CD4-positive, alpha-beta memory T cell (primary cell): ENCODE results near the gene SESN3. TPM values are rescaled to one million over a fixed set of nuclear protein-coding genes. Genes with fewer than 3 reads are reported as not detected.

Experiments
- CTCF ChIA-PET: fragments of 350-600 bp; sonication (Branson Sonifier 250); formaldehyde crosslinking; loops from one replicate; lab custom pipeline; 2021; ENCODE audit warnings: inconsistent platforms; ENCODE audit not compliant: partially characterized antibody; lab: Charles Lee
- POLR2A ChIA-PET: fragments of 350-600 bp; sonication (Branson Sonifier 250); formaldehyde crosslinking; loops from one replicate; lab custom pipeline; 2021; ENCODE audit not compliant: partially characterized antibody; lab: Charles Lee
- DNase-seq, 5 donors: peaks; one replicate each; pipeline versions ENCODE4 v3.0.0 to v3.0.0-alpha.2; 2020 to 2022; ENCODE audit warnings: mixed read lengths in 1 of 5
- H3K27ac ChIP-seq: one replicate; pipeline ENCODE4 v1.7.0; 2013; ENCODE audit warnings: low read depth, low read length
- H3K27me3 ChIP-seq: 2 replicates; pipeline ENCODE4 v1.7.0; 2013; ENCODE audit warnings: mild to moderate bottlenecking, low read length, moderate library complexity; ENCODE audit not compliant: insufficient read depth
- H3K36me3 ChIP-seq: 2 replicates; pipeline ENCODE4 v1.7.0; 2013; ENCODE audit warnings: mild to moderate bottlenecking, low read length, moderate library complexity; ENCODE audit not compliant: insufficient read depth
- H3K4me1 ChIP-seq: 2 replicates; pipeline ENCODE4 v1.7.0; 2013; ENCODE audit warnings: mild to moderate bottlenecking, low read length, moderate library complexity; ENCODE audit not compliant: insufficient read depth
- H3K4me3 ChIP-seq, 2 donors: one replicate each; pipeline ENCODE4 v1.7.0; 2013; ENCODE audit warnings: low read length in 2 of 2, mild to moderate bottlenecking in 1 of 2
- H3K9me3 ChIP-seq, 2 donors: one replicate each; pipeline ENCODE4 v1.7.0; 2013; ENCODE audit warnings: low read length in 2 of 2, control low read depth in 1 of 2; ENCODE audit not compliant: control insufficient read depth in 1 of 2
- H3K27ac Mint-ChIP-seq, 7 donors: one replicate each; pipeline ENCODE4 v1.8.0; 2020 to 2021; ENCODE audit warnings: mixed read lengths in 7 of 7, mild to moderate bottlenecking in 6 of 7, inconsistent platforms in 3 of 7, moderate library complexity in 3 of 7
- H3K27me3 Mint-ChIP-seq, 2 donors: one replicate each; pipeline ENCODE4 v1.8.0; 2020 to 2021; ENCODE audit warnings: mixed read lengths in 2 of 2
- H3K36me3 Mint-ChIP-seq, 2 donors: one replicate each; pipeline ENCODE4 v1.8.0; 2020 to 2021; ENCODE audit warnings: mixed read lengths in 2 of 2, inconsistent platforms in 1 of 2, mild to moderate bottlenecking in 1 of 2
- H3K4me1 Mint-ChIP-seq, 4 donors: one replicate each; pipeline ENCODE4 v1.8.0; 2020 to 2021; ENCODE audit warnings: mixed read lengths in 4 of 4, mild to moderate bottlenecking in 1 of 4
- H3K4me3 Mint-ChIP-seq, 8 donors: one replicate each; pipeline ENCODE4 v1.8.0; 2020 to 2021; ENCODE audit warnings: mixed read lengths in 8 of 8, mild to moderate bottlenecking in 7 of 8, moderate library complexity in 6 of 8, inconsistent platforms in 3 of 8
- H3K9me3 Mint-ChIP-seq, 8 donors: one replicate each; pipeline ENCODE4 v1.8.0; 2020 to 2021; ENCODE audit warnings: mixed read lengths in 8 of 8, mild to moderate bottlenecking in 5 of 8, inconsistent platforms in 3 of 8, moderate library complexity in 1 of 8
- intact Hi-C: fragments of 100-400 bp; cut with micrococcal nuclease; formaldehyde crosslinking; loops from one replicate; pipeline ENCODE4 v1.15.1; 2023
- polyA plus RNA-seq, 2 donors: library from polyadenylated mRNA; unstranded; fragments of 300-500 nt; fragmentation: Illumina TruSeq; gene quantifications; one replicate each; pipeline ENCODE4 v1.2.3, GENCODE V29; 2021
- total RNA-seq, 2 experiments: library from RNA; stranded (reverse); gene quantifications; one replicate each; pipeline ENCODE4 v1.2.3, GENCODE V29; 2021

SESN3 gene
- total and polyA plus RNA-seq, 4 experiments from 2014 or later, result 1.8 to 211 (median 104) TPM

DNA sequence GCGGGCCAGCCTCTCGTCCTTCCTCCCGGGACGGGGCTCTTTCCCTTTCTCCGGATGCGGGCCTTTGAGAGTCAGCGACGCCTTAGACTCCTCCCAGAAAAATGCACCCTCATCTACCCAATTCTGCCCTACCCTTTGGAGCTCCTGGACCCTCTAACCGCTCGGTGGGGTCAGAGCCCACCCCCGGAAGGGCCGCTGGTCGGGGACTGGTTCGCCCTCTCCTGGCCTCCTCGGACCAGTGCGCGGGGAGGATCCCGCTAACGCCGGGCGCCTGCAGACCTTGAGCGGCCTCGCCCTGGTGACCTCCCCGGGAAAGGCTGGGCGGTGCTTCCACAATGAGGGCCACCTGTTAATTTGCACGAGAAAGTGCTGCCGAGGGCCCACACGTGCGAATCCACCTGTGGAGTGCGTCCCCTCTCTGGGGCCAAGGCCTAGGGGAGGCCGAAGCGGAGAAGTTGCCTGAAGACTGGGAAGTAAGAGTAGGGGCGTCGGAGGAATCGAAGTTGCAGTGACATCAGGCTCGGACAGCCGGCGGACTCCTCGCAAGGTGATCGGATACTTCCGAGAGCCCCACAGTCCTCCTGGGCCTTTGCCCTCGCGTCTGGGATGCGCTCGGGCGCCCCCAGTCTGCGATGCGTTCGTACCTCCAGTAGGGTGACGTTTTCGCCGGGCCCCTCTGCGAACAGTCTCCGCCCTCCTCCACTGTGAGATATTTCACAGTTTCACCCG, 79.9 kb downstream of the SESN3 start:
- H3K9me3 ChIP-seq, result no peaks in the 10 kb centered on the region
- ChIA-PET POLR2A (interaction anchor here (1.0 to 8.6 kb wide), 11 partner anchors 9 to 639 kb away, joined by 3 to 138 read pairs (median 49); partner anchors contain the start of genes CEP57, ENDOD1, FAM76B and SESN3), CTCF (interaction anchor here (0.6 to 16.1 kb wide), 25 partner anchors 10 to 1192 kb away, joined by 3 to 446 read pairs (median 6); partner anchors contain the start of genes CEP57, ENDOD1, FAM76B and MAML2)
- Mint-ChIP-seq H3K27me3 (peaks cover 2 to 8% of the 10 kb centered on the region in 2 donors), H3K9me3 (no peaks in the 10 kb centered on the region), H3K4me1 (peaks cover 26 to 44% (median 36%) of the 10 kb centered on the region in 4 donors), H3K27ac (peak overlapping the region; percentile 90 to 99 (median 97)), H3K4me3 (peak overlapping the region; percentile 85 to 96 (median 90)), H3K36me3 (peaks cover 0 to 4% of the 10 kb centered on the region in 2 donors)
- H3K36me3 ChIP-seq, result no peaks in the 10 kb centered on the region
- DNase-seq, result peak; percentile 91 to 93 (median 91)
- intact Hi-C loops, result loop anchor here (1.0 to 10.0 kb wide), 12 partner anchors 62 to 1276 kb away; partner anchors contain the start of genes C11orf97, CWC15, ENDOD1 and FAM76B
- H3K27me3 ChIP-seq, result no peaks in the 10 kb centered on the region
- peak overlapping the region; percentile 45 to 87 for H3K4me3 ChIP-seq
- peak overlapping the region; percentile 80 for H3K27ac ChIP-seq
- peaks cover 35% of the 10 kb centered on the region for H3K4me1 ChIP-seq

- ChIA-PET CTCF (interaction anchor here (1.5 to 16.1 kb wide), 9 partner anchors 10 to 613 kb away, joined by 3 to 446 read pairs (median 58); partner anchors contain the start of genes ENDOD1, SESN3 and SRSF8), POLR2A (interaction anchor here (1.0 to 8.6 kb wide), 10 partner anchors 48 to 640 kb away, joined by 3 to 138 read pairs (median 10); partner anchors contain the start of genes CEP57, ENDOD1, FAM76B and SESN3)
- peak overlapping the region; percentile 9 to 99 (median 90) for H3K27ac Mint-ChIP-seq
- peaks cover 2 to 8% of the 10 kb centered on the region in 2 donors for H3K27me3 Mint-ChIP-seq
- Histone ChIP-seq H3K4me1 (peaks cover 35% of the 10 kb centered on the region), H3K9me3 (no peaks in the 10 kb centered on the region), H3K36me3 (no peaks in the 10 kb centered on the region), H3K27me3 (no peaks in the 10 kb centered on the region), H3K27ac (peak overlapping the region; percentile 80), H3K4me3 (peak overlapping the region in 1 of 2 donors; percentile 87)
- H3K9me3 Mint-ChIP-seq, result no peaks in the 10 kb centered on the region
- intact Hi-C loops, result loop anchor here (2.0 to 10.0 kb wide), 5 partner anchors 363 to 1277 kb away; partner anchors contain the start of genes C11orf97, JRKL and MAML2
- H3K4me3 Mint-ChIP-seq, result peak overlapping the region; percentile 85 to 96 (median 90)
- DNase-seq, result no peak
- peaks cover 26 to 43% (median 34%) of the 10 kb centered on the region in 4 donors for H3K4me1 Mint-ChIP-seq
- H3K36me3 Mint-ChIP-seq, result peaks cover 0 to 4% of the 10 kb centered on the region in 2 donors
Observed at GRCh38 chr11:95149651-95150364, 81.2 kb downstream of the SESN3 start.

DNA sequence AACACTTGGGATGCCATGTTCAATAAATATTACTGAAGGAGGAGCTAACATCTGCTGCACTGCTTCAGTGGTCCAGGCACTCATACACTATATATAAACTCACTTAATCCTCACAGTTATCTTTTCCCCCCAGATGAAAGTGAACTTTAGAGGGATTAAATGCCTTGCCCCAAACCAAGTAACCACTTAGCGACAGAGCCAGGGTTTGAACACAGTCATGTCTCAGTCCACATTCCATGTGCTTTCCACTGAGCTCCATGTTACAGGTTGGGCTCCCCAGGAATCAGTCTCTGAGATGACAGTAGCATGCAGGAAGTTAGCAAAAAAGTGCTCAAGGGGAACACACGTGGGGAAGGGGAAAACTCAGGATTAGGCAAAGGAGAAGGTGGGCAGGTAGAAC, 82.1 kb downstream of the SESN3 start:
- H3K36me3 ChIP-seq, result no peaks in the 10 kb centered on the region
- H3K27me3 ChIP-seq, result no peaks in the 10 kb centered on the region
- no peaks in the 10 kb centered on the region for H3K9me3 Mint-ChIP-seq
- no peak for DNase-seq
- peak overlapping the region in 5 of 8 donors; percentile 10 to 85 (median 43) for H3K4me3 Mint-ChIP-seq
- peaks cover 6 to 11% of the 10 kb centered on the region in 2 donors for H3K27me3 Mint-ChIP-seq
- no peak overlapping the region for H3K4me3 ChIP-seq
- no peak overlapping the region for H3K27ac ChIP-seq
- no peaks in the 10 kb centered on the region for H3K9me3 ChIP-seq
- intact Hi-C loops, result no loop called here
- peaks cover 0 to 4% of the 10 kb centered on the region in 2 donors for H3K36me3 Mint-ChIP-seq
- H3K27ac Mint-ChIP-seq, result peak overlapping the region in 3 of 7 donors; percentile 5 to 65 (median 19)
- POLR2A ChIA-PET, result interaction anchor here (0.9 to 8.6 kb wide), 5 partner anchors 19 to 617 kb away, joined by 3 to 138 read pairs (median 3); partner anchors contain the start of genes ENDOD1 and SRSF8
- peaks cover 28% of the 10 kb centered on the region for H3K4me1 ChIP-seq
- CTCF ChIA-PET, result interaction anchor here (1.6 to 16.1 kb wide), 6 partner anchors 12 to 614 kb away, joined by 3 to 446 read pairs (median 112); partner anchors contain the start of genes ENDOD1 and SRSF8
- peaks cover 20 to 34% (median 28%) of the 10 kb centered on the region in 4 donors for H3K4me1 Mint-ChIP-seq

DNA sequence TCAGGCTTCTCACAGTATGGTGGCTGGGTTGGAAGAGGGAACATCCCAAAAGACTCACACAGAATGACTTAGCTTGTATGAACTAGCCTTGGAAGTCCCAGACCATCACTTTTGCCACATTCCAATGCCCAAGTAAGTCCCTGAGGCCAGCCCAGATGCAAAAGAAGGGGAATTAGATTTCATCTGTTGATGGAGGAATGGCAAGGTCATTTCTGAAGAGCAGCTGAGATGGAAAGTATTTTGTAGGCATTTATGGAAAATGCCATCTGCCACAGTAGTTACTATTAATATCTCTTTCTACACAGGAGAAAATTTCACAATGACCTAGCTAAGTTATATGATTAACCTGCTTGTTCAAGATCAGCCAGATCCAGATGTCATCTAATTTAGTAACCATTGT, 82.6 kb downstream of the SESN3 start:
- Histone ChIP-seq H3K4me3 (no peak overlapping the region), H3K4me1 (peaks cover 22% of the 10 kb centered on the region), H3K36me3 (no peaks in the 10 kb centered on the region), H3K9me3 (no peaks in the 10 kb centered on the region), H3K27me3 (no peaks in the 10 kb centered on the region), H3K27ac (no peak overlapping the region)
- CTCF ChIA-PET, result interaction anchor here (1.6 to 16.1 kb wide), 7 partner anchors 9 to 614 kb away, joined by 3 to 446 read pairs (median 58); partner anchors contain the start of genes ENDOD1 and SRSF8
- H3K27ac Mint-ChIP-seq, result no peak overlapping the region
- peaks cover 8 to 11% of the 10 kb centered on the region in 2 donors for H3K27me3 Mint-ChIP-seq
- H3K4me3 Mint-ChIP-seq, result no peak overlapping the region
- peaks cover 0 to 4% of the 10 kb centered on the region in 2 donors for H3K36me3 Mint-ChIP-seq
- no peaks in the 10 kb centered on the region for H3K9me3 Mint-ChIP-seq
- intact Hi-C loops, result no loop called here
- no peak for DNase-seq
- peaks cover 14 to 29% (median 22%) of the 10 kb centered on the region in 4 donors for H3K4me1 Mint-ChIP-seq
- POLR2A ChIA-PET, result interaction anchor here (0.9 to 8.6 kb wide), 4 partner anchors 18 to 80 kb away, joined by 3 to 138 read pairs (median 10); partner anchors contain the start of genes ENDOD1 and SRSF8

- no peak overlapping the region for H3K4me3 Mint-ChIP-seq
- no peak overlapping the region for H3K27ac ChIP-seq
- intact Hi-C loops, result no loop called here
- no peaks in the 10 kb centered on the region for H3K9me3 Mint-ChIP-seq
- no peak overlapping the region for H3K4me3 ChIP-seq
- H3K9me3 ChIP-seq, result no peaks in the 10 kb centered on the region
- H3K27me3 Mint-ChIP-seq, result peaks cover 8 to 16% of the 10 kb centered on the region in 2 donors
- H3K4me1 ChIP-seq, result peaks cover 16% of the 10 kb centered on the region
- DNase-seq, result no peak
- H3K27ac Mint-ChIP-seq, result no peak overlapping the region
- ChIA-PET POLR2A (interaction anchor here (0.8 to 8.6 kb wide), 5 partner anchors 58 to 642 kb away, joined by 3 to 138 read pairs (median 5); partner anchors contain the start of genes ENDOD1, SESN3 and SRSF8), CTCF (interaction anchor here (1.6 to 16.1 kb wide), 5 partner anchors 10 to 615 kb away, joined by 3 to 446 read pairs (median 167); partner anchors contain the start of gene SRSF8)
- no peaks in the 10 kb centered on the region for H3K36me3 ChIP-seq
- no peaks in the 10 kb centered on the region for H3K27me3 ChIP-seq
- peaks cover 0 to 4% of the 10 kb centered on the region in 2 donors for H3K36me3 Mint-ChIP-seq
- peaks cover 10 to 19% (median 14%) of the 10 kb centered on the region in 4 donors for H3K4me1 Mint-ChIP-seq
Observed at GRCh38 chr11:95147364-95147905, 83.6 kb downstream of the SESN3 start.

- Mint-ChIP-seq H3K27ac (no peak overlapping the region), H3K27me3 (peaks cover 8 to 21% of the 10 kb centered on the region in 2 donors), H3K4me1 (peaks cover 3 to 6% (median 4%) of the 10 kb centered on the region in 4 donors), H3K4me3 (no peak overlapping the region), H3K9me3 (no peaks in the 10 kb centered on the region), H3K36me3 (no peaks in the 10 kb centered on the region)
- Histone ChIP-seq H3K27me3 (no peaks in the 10 kb centered on the region), H3K27ac (no peak overlapping the region), H3K4me3 (no peak overlapping the region), H3K4me1 (peaks cover 6% of the 10 kb centered on the region), H3K36me3 (no peaks in the 10 kb centered on the region), H3K9me3 (no peaks in the 10 kb centered on the region)
- CTCF ChIA-PET, result interaction anchor here (1.0 to 11.4 kb wide), 2 partner anchors 61 to 76 kb away, joined by 3 to 167 read pairs; partner anchors contain the start of gene SRSF8
- intact Hi-C loops, result no loop called here
- no peak for DNase-seq
- POLR2A ChIA-PET, result interaction anchor here (1.2 to 1.9 kb wide), 2 partner anchors 57 to 77 kb away, joined by 3 to 4 read pairs; no protein-coding TSS in a partner anchor
Observed at GRCh38 chr11:95145430-95146060, 85.5 kb downstream of the SESN3 start.
